ENCODE data around the gene TRPM3. TPM values are rescaled to one million over a fixed set of nuclear protein-coding genes. Genes with fewer than 3 reads are reported as not detected.

Gene TRPM3
- total RNA-seq, 4 donors from 2014 or later, result 0.11 to 1.3 (median 0.21) TPM

DNA sequence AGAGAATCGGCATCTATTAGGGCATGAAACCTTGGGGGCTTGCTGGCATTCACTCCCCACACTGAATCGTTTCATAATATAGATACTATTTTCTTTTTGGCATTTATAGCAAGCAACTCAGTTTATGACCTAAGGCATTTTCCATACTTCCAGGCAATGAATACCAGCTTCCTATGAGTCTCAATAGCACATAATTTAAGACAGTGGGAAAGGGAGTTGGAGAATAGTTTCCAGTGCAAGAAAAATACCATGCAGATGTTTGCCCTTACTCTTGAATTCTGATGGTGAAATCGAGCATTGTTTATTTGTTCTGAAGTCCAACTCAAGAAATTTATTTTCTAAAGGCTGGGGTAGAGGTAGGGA lies 531.1 kb downstream of the TRPM3 start:
- no peak overlapping the region for H3K4me3 ChIP-seq
- WGBS, result 33% methylated on average over 3 of the region's 3 CpGs
- H3K36me3 ChIP-seq, result no peaks in the 10 kb centered on the region
- TF ChIP-seq POLR2AphosphoS5 (IDR thresholded peaks at IDR 0.05), result no peak
- H3K9me3 ChIP-seq, result no peaks in the 10 kb centered on the region
- H3K4me1 ChIP-seq, result peaks cover 33% of the 10 kb centered on the region
- no peak for DNase-seq (ENCODE audit: low spot score in 2 of 2)
- peak overlapping the region; percentile 79 for H3K27ac ChIP-seq
- H3K27me3 ChIP-seq, result no peaks in the 10 kb centered on the region

DNA sequence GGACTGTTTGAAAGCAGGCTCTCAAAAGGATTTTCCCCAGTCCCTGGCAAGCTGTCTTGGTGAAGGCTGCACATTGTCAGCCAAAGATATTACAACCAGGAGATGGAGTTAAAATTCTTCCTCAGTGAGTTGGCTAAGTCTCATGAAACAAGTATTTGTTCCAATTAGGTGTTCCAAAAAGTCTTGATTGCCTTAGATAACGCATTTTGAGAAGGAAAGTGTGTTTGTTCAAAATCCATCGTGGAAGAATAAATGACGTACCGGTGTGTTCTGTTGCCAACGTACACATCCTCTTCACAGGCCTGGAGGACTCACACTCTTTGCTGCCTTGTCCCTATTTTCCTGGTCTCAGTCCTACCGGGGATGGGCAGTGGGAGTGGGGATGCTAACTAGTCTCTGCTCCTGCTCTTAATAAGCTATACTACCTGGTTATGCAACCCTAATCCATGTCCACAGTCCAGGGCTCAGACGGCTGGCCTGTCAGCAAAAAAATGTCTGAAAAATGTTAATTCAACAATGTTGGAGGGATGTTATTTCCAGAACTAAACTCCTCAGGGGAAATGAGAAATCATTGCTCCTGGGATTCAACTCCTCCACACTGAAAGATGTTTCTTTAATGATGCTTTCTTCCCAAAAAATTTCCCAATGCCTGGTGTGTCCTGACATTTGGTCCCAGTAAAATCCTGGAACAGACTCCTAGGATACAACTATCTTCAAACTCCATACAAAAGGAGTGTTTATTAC lies 531.7 kb downstream of the TRPM3 start:
- DNase-seq (ENCODE audit: low spot score in 2 of 2), result peak in 1 of 2 donors; percentile 81
- 32% methylated on average over 7 of the region's 7 CpGs for WGBS

DNA sequence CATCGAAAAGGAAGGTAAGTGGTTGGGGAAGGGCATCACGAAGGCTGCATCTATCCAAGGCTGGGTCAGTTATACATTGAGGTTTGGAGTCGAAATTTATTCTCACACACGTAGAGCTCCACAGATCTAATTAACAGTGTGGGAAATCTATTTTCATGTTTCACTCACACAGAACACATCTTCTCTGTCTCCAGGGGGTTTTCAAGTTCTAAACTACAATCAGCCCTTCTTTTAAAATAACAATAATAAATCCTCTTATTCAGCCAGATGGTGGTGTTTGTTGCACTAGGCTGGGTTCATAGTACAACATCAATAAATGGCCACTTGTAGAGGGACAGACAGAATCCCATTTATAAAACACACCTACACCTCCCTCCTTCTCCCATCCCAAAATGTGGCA lies 532.4 kb downstream of the TRPM3 start:
- peak overlapping the region; percentile 79 for H3K27ac ChIP-seq
- H3K27me3 ChIP-seq, result no peaks in the 10 kb centered on the region
- no peak overlapping the region for H3K4me3 ChIP-seq
- no peak for TF ChIP-seq POLR2A (IDR thresholded peaks at IDR 0.05)
- TF ChIP-seq, protein P1, sequence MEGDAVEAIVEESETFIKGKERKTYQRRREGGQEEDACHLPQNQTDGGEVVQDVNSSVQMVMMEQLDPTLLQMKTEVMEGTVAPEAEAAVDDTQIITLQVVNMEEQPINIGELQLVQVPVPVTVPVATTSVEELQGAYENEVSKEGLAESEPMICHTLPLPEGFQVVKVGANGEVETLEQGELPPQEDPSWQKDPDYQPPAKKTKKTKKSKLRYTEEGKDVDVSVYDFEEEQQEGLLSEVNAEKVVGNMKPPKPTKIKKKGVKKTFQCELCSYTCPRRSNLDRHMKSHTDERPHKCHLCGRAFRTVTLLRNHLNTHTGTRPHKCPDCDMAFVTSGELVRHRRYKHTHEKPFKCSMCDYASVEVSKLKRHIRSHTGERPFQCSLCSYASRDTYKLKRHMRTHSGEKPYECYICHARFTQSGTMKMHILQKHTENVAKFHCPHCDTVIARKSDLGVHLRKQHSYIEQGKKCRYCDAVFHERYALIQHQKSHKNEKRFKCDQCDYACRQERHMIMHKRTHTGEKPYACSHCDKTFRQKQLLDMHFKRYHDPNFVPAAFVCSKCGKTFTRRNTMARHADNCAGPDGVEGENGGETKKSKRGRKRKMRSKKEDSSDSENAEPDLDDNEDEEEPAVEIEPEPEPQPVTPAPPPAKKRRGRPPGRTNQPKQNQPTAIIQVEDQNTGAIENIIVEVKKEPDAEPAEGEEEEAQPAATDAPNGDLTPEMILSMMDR (IDR thresholded peaks at IDR 0.05), result no peak
- TF ChIP-seq POLR2AphosphoS5 (IDR thresholded peaks at IDR 0.05), result no peak
- TF ChIP-seq EP300 (IDR thresholded peaks at IDR 0.05), result no peak
- no peaks in the 10 kb centered on the region for H3K9me3 ChIP-seq
- no peaks in the 10 kb centered on the region for H3K36me3 ChIP-seq
- peaks cover 33% of the 10 kb centered on the region for H3K4me1 ChIP-seq
- DNase-seq (ENCODE audit: low spot score in 2 of 2), result no peak
- 73% methylated on average over 4 of the region's 4 CpGs for WGBS

More for the DNA sequence above, 531.7 kb downstream of the TRPM3 start:
- Histone ChIP-seq H3K4me3 (no peak overlapping the region), H3K4me1 (peaks cover 33% of the 10 kb centered on the region), H3K9me3 (no peaks in the 10 kb centered on the region), H3K27ac (peak overlapping the region; percentile 79), H3K36me3 (no peaks in the 10 kb centered on the region), H3K27me3 (no peaks in the 10 kb centered on the region)
- TF ChIP-seq POLR2AphosphoS5 (IDR thresholded peaks at IDR 0.05), result peak in 1 of 3 donors; percentile 17
- no peak for TF ChIP-seq EP300 (IDR thresholded peaks at IDR 0.05)

DNA sequence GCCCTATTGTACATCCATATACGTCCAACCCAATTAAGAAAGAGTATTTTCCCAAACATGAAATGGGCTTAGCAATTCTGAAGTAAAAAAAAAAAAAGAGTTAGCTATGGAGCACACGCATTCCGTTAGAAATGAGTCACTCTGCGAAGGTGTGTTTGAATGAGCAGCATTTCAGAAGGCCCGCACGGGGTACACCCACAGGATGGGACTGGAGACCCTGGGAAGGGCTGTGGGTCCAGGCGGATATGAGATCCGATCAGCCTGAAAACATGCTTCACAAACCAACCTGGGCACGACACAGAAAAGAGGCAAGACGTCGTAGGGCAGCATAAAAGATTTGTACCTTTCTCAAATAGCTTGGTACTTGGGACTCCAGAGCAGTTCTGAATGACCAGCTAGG lies 533.0 kb downstream of the TRPM3 start:
- no peak overlapping the region for H3K4me3 ChIP-seq
- no peaks in the 10 kb centered on the region for H3K36me3 ChIP-seq
- DNase-seq (ENCODE audit: low spot score in 2 of 2), result no peak
- H3K4me1 ChIP-seq, result peaks cover 33% of the 10 kb centered on the region
- no peaks in the 10 kb centered on the region for H3K9me3 ChIP-seq
- peak overlapping the region; percentile 79 for H3K27ac ChIP-seq
- no peaks in the 10 kb centered on the region for H3K27me3 ChIP-seq
- 87% methylated on average over 11 of the region's 11 CpGs for WGBS
- TF ChIP-seq, protein P1 (IDR thresholded peaks at IDR 0.05), result no peak
- TF ChIP-seq EP300 (IDR thresholded peaks at IDR 0.05), result no peak
- TF ChIP-seq POLR2A (IDR thresholded peaks at IDR 0.05), result no peak
- no peak for TF ChIP-seq POLR2AphosphoS5 (IDR thresholded peaks at IDR 0.05)

DNA sequence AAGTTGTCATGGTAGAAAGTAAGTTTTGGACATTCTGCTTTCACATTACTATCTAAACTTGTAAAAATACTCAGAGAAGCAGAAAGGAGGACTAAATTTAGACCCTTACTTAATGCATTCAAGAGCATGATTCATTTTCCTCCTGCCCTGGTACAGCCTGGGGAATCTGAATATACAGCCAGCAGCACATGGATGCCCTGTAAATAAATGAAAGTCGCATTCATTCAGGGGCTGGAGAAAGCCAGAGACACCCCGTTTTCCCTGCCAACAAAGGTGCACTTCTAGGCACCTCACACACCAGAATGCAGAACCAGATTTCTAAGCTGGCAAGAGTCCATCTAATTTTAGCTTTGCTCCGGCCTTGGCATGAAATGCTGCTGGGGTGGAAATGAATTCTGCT lies 534.2 kb downstream of the TRPM3 start:
- TF ChIP-seq EP300 (IDR thresholded peaks at IDR 0.05) (no peak), POLR2A (IDR thresholded peaks at IDR 0.05) (no peak), POLR2AphosphoS5 (IDR thresholded peaks at IDR 0.05) (no peak)
- TF ChIP-seq, protein P1 (IDR thresholded peaks at IDR 0.05), result no peak
- no peak overlapping the region for H3K4me3 ChIP-seq
- H3K27me3 ChIP-seq, result no peaks in the 10 kb centered on the region
- H3K27ac ChIP-seq, result peak overlapping the region; percentile 61
- H3K36me3 ChIP-seq, result no peaks in the 10 kb centered on the region
- H3K4me1 ChIP-seq, result peaks cover 33% of the 10 kb centered on the region
- no peak for DNase-seq (ENCODE audit: low spot score in 2 of 2)
- no peaks in the 10 kb centered on the region for H3K9me3 ChIP-seq
- WGBS, result 11% methylated on average over 3 of the region's 3 CpGs

DNA sequence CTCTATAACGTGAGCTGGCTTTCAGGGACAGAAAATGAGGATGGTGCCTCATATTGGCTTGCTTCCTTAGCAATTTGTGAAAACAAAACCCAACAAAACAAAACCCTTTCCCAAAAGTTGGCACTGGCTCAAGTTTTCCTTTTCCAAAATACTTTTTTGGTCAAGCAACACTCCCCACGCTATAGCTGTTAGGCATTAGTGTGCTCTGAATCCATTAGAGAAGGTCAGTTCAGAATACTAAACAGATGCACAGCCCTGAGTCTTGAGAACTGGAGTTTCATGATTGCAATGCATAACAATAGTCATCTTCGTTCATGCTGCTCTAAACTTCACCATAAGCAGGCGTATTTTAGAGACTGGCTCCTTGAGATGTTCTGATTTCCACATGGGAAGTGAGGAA lies 534.9 kb downstream of the TRPM3 start:
- H3K27ac ChIP-seq, result peak overlapping the region; percentile 61

More for the DNA sequence above, 534.9 kb downstream of the TRPM3 start:
- H3K27me3 ChIP-seq, result no peaks in the 10 kb centered on the region
- H3K4me1 ChIP-seq, result peaks cover 33% of the 10 kb centered on the region
- no peak for DNase-seq (ENCODE audit: low spot score in 2 of 2)
- H3K36me3 ChIP-seq, result no peaks in the 10 kb centered on the region
- no peak overlapping the region for H3K4me3 ChIP-seq
- 65% methylated on average over 4 of the region's 4 CpGs for WGBS
- no peak for TF ChIP-seq POLR2AphosphoS5 (IDR thresholded peaks at IDR 0.05)
- TF ChIP-seq, protein P1 (IDR thresholded peaks at IDR 0.05), result no peak
- no peak for TF ChIP-seq EP300 (IDR thresholded peaks at IDR 0.05)
- no peak for TF ChIP-seq POLR2A (IDR thresholded peaks at IDR 0.05)
- no peaks in the 10 kb centered on the region for H3K9me3 ChIP-seq
